Forelimb muscle (tissue), 1 donor: Measurements from ENCODE around the gene LYPD5. TPM values are rescaled to one million over a fixed set of nuclear protein-coding genes. Genes with fewer than 3 reads are reported as not detected.
A peak's percentile ranks its signal among the peaks of the same experiment; 100 is the strongest.
"Not testable (repeated sequence)": the region's sequence is repeated elsewhere in the genome, so short reads cannot be mapped to it uniquely, and the experiment has no call there.

ENCODE experiments used
- DNase-seq: peaks from one replicate; pipeline ENCODE4 v3.0.0-alpha.2; 2013; ENCODE audit warnings: low read depth
- polyA plus RNA-seq: library from polyadenylated mRNA; unstranded; fragments of 120-200 nt; gene quantifications from one replicate; pipeline ENCODE4 v1.2.1, GENCODE V29; 2013; ENCODE audit not compliant: insufficient read length

Gene LYPD5
- polyA plus RNA-seq, 1 donor: 0.34 TPM

GRCh38 chr19:43778651-43779050 lies 23.6 kb downstream of the LYPD5 start:
- DNase-seq: no peak

- no peak for DNase-seq
Measured at GRCh38 chr19:43777163-43777695, 25.0 kb downstream of the LYPD5 start.

GRCh38 chr19:43776286-43776685 lies 26.0 kb downstream of the LYPD5 start:
- DNase-seq: no peak

- DNase-seq: no peak
Measured at GRCh38 chr19:43775299-43775890, 26.9 kb downstream of the LYPD5 start.

GRCh38 chr19:43774940-43775258 lies 27.3 kb downstream of the LYPD5 start:
- DNase-seq: not testable (repeated sequence)

GRCh38 chr19:43774103-43774939 lies 27.9 kb downstream of the LYPD5 start:
- DNase-seq: no peak

GRCh38 chr19:43773725-43774102 lies 28.5 kb downstream of the LYPD5 start:
- no peak for DNase-seq

GRCh38 chr19:43769256-43769655 lies 33.0 kb downstream of the LYPD5 start:
- no peak for DNase-seq

- DNase-seq: no peak
Measured at GRCh38 chr19:43768273-43769050, 33.8 kb downstream of the LYPD5 start.

- DNase-seq: no peak
Measured at GRCh38 chr19:43767818-43768217, 34.4 kb downstream of the LYPD5 start.

GRCh38 chr19:43767316-43767715 lies 34.9 kb downstream of the LYPD5 start:
- DNase-seq: no peak

GRCh38 chr19:43766755-43767043 lies 35.5 kb downstream of the LYPD5 start:
- DNase-seq: no peak

- DNase-seq: no peak
Measured at GRCh38 chr19:43765109-43765876, 37.0 kb downstream of the LYPD5 start.

- DNase-seq: not testable (repeated sequence)
Measured at GRCh38 chr19:43764684-43765083, 37.6 kb downstream of the LYPD5 start.

- no peak for DNase-seq
Measured at GRCh38 chr19:43763473-43763939, 38.7 kb downstream of the LYPD5 start.

GRCh38 chr19:43762814-43763213 lies 39.4 kb downstream of the LYPD5 start:
- DNase-seq: no peak

- DNase-seq: no peak
Measured at GRCh38 chr19:43760941-43761340, 41.3 kb downstream of the LYPD5 start.

GRCh38 chr19:43759515-43759914 lies 42.7 kb downstream of the LYPD5 start:
- no peak for DNase-seq

GRCh38 chr19:43755256-43755801 lies 46.9 kb downstream of the LYPD5 start:
- peak; percentile 48 for DNase-seq

- peak; percentile 91 for DNase-seq
Measured at GRCh38 chr19:43754503-43755255, 47.6 kb downstream of the LYPD5 start, which contains the start of gene SMG9. SMG9 (minus strand) TSS chr19:43754962; CDS start chr19:43750741, 4,221 bp downstream.

- no peak for DNase-seq
Measured at GRCh38 chr19:43754253-43754502, 48.1 kb downstream of the LYPD5 start.
